ENCODE results near the gene MS4A4A.

GRCh38 chr11:60252213-60253108, 28.0 kb upstream of the MS4A4A start:
- no peak for TF ChIP-seq ZNF274 (IDR thresholded peaks at IDR 0.05; ENCODE audit: low read depth, low read length)
- no peak for TF ChIP-seq YY1 (IDR thresholded peaks at IDR 0.05; ENCODE audit: insufficient read depth, insufficient read length)
- TF ChIP-seq SUZ12 (IDR thresholded peaks at IDR 0.05; ENCODE audit: extremely low read depth, insufficient read depth, insufficient read length): no peak

Data from NT2/D1 (cell line).